Thyroid gland (tissue), 4 donors: ENCODE results near the gene FNTB.

Experiments
- POLR2A ChIP-seq, 2 donors: fragments of 450-650 bp; IDR thresholded peaks; one replicate each; pipeline ENCODE4 v1.6.1; 2017; ENCODE audit warnings: antibody characterized with exemption in 2 of 2, mild to moderate bottlenecking in 2 of 2, moderate library complexity in 1 of 2
- TF ChIP-seq, protein P1 (sequence below), 6 experiments: fragments of 200-600 bp in 3 of 6; fragments of 450-650 bp in 3 of 6; sonication (generic) in 3 of 6; IDR thresholded peaks; one replicate each; pipeline ENCODE4 v1.5.1; 2016 to 2019; ENCODE audit warnings: antibody characterized with exemption in 6 of 6, mild to moderate bottlenecking in 2 of 6, inconsistent platforms in 1 of 6, moderate library complexity in 1 of 6

GRCh38 chr14:64944861-64945260, 41.8 kb upstream of the FNTB start:
- TF ChIP-seq, protein P1, sequence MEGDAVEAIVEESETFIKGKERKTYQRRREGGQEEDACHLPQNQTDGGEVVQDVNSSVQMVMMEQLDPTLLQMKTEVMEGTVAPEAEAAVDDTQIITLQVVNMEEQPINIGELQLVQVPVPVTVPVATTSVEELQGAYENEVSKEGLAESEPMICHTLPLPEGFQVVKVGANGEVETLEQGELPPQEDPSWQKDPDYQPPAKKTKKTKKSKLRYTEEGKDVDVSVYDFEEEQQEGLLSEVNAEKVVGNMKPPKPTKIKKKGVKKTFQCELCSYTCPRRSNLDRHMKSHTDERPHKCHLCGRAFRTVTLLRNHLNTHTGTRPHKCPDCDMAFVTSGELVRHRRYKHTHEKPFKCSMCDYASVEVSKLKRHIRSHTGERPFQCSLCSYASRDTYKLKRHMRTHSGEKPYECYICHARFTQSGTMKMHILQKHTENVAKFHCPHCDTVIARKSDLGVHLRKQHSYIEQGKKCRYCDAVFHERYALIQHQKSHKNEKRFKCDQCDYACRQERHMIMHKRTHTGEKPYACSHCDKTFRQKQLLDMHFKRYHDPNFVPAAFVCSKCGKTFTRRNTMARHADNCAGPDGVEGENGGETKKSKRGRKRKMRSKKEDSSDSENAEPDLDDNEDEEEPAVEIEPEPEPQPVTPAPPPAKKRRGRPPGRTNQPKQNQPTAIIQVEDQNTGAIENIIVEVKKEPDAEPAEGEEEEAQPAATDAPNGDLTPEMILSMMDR (IDR thresholded peaks at IDR 0.05), result no peak
- TF ChIP-seq POLR2A (IDR thresholded peaks at IDR 0.05), result no peak
